ENCODE data around the gene PRKCI.

- TF ChIP-seq EZH2 (IDR thresholded peaks at IDR 0.05), result no peak
- TF ChIP-seq, protein P1, sequence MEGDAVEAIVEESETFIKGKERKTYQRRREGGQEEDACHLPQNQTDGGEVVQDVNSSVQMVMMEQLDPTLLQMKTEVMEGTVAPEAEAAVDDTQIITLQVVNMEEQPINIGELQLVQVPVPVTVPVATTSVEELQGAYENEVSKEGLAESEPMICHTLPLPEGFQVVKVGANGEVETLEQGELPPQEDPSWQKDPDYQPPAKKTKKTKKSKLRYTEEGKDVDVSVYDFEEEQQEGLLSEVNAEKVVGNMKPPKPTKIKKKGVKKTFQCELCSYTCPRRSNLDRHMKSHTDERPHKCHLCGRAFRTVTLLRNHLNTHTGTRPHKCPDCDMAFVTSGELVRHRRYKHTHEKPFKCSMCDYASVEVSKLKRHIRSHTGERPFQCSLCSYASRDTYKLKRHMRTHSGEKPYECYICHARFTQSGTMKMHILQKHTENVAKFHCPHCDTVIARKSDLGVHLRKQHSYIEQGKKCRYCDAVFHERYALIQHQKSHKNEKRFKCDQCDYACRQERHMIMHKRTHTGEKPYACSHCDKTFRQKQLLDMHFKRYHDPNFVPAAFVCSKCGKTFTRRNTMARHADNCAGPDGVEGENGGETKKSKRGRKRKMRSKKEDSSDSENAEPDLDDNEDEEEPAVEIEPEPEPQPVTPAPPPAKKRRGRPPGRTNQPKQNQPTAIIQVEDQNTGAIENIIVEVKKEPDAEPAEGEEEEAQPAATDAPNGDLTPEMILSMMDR (IDR thresholded peaks at IDR 0.05 in 2 of 3, conservative IDR thresholded peaks at IDR 0.05 in 1 of 3; ENCODE audit: borderline replicate concordance in 1 of 3, insufficient read depth in 1 of 3, low read depth in 2 of 3, low read length in 2 of 3), result no peak
- TF ChIP-seq RAD21 (IDR thresholded peaks at IDR 0.05; ENCODE audit: low read depth), result no peak
- TF ChIP-seq FOSL1 (IDR thresholded peaks at IDR 0.05; ENCODE audit: low read depth), result no peak
- TF ChIP-seq, protein P2, sequence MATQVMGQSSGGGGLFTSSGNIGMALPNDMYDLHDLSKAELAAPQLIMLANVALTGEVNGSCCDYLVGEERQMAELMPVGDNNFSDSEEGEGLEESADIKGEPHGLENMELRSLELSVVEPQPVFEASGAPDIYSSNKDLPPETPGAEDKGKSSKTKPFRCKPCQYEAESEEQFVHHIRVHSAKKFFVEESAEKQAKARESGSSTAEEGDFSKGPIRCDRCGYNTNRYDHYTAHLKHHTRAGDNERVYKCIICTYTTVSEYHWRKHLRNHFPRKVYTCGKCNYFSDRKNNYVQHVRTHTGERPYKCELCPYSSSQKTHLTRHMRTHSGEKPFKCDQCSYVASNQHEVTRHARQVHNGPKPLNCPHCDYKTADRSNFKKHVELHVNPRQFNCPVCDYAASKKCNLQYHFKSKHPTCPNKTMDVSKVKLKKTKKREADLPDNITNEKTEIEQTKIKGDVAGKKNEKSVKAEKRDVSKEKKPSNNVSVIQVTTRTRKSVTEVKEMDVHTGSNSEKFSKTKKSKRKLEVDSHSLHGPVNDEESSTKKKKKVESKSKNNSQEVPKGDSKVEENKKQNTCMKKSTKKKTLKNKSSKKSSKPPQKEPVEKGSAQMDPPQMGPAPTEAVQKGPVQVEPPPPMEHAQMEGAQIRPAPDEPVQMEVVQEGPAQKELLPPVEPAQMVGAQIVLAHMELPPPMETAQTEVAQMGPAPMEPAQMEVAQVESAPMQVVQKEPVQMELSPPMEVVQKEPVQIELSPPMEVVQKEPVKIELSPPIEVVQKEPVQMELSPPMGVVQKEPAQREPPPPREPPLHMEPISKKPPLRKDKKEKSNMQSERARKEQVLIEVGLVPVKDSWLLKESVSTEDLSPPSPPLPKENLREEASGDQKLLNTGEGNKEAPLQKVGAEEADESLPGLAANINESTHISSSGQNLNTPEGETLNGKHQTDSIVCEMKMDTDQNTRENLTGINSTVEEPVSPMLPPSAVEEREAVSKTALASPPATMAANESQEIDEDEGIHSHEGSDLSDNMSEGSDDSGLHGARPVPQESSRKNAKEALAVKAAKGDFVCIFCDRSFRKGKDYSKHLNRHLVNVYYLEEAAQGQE (IDR thresholded peaks at IDR 0.05; ENCODE audit: low read depth), result no peak
These were observed 74.5 kb downstream of the PRKCI start for GRCh38 chr3:170296703-170297102.

Measured in HCT116 (cell line).